ENCODE data around the gene C2.
"Not testable (repeated sequence)": the region's sequence is repeated elsewhere in the genome, so short reads cannot be mapped to it uniquely, and the experiment has no call there.

The C2 gene

DNA sequence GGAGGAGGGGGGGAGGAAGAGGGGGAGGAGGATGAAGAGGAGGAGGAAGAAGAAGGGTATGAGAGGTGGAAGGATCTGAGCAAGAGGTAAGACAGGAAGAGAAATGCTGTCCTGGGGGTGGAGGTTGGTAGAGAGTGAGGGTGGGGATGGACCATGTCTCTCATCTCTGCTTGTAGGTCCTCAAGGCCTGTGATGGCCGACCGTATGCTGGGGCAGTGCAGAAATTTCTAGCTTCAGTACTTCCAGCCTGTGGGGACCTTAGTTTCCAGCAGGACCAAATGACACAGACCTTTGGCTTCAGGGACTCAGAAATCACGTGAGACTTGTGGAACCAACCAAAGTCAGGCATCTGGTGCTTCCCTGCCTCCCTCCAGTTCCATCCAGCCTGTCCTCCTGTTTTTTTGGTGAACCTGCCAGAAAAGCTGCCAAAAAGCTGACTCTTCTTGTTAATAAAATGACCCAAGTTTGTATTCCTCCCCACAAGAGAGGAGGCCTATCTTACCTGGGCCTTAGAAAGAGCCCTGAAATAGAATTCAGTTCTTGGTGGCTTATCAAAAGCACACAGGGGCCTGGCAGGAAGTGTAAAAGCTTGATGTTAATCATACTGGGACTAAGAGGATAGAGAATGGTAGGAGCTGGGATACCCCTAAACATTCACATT lies 51.9 kb downstream of the C2 start:
- DNase-seq = no peak

DNA sequence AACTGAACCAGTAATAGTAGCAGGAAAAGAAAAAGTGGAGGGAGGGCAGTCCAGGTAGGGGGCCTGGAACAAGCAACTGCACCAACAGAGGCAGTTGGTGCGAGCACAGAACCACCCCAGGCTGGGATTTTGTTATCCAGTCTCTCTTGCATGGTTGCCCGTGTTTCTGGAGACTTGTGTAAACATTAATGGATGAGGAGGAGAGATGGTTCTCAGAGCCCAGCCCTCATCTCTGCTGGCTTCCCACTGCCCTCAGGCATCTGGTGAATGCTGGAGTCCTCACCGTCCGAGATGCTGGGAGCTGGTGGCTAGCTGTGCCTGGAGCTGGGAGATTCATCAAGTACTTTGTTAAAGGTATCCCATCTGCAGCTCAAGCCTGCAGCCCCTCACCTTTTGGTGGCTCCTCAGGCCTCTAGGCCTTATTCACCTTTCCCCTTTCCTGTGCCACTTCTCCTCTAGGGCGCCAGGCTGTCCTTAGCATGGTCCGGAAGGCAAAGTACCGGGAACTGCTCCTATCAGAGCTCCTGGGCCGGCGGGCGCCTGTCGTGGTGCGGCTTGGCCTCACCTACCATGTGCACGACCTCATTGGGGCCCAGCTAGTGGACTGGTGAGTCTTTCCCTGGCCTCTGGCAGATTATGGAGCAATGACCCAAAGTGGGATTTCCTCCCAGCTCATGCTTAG lies 52.8 kb downstream of the C2 start:
- DNase-seq = not testable (repeated sequence)

- not testable (repeated sequence) for DNase-seq
Measured at GRCh38 chr6:31980998-31981397, 53.5 kb downstream of the C2 start.

DNA sequence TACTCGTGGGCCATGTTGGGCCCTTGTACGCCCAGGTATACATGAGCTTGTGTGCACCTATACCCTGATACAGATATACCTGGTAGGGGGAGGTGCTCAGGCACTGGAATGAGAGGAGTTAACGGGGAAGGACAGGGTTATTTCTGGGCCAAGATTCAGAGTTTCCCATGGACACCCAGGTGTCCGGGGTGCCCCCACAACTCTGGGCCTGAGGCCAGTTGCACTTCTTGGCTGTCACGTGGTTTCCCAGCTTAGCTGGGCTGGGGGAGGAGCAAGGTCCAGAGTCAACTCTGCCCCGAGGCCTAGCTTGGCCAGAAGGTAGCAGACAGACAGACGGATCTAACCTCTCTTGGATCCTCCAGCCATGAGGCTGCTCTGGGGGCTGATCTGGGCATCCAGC lies 54.2 kb downstream of the C2 start, which contains the start of gene C4A:
Gene C4A, plus strand, starts transcription at position 314 of the 400 bp plus-strand sequence. Its CDS starts 51 bp downstream, at position 365.
- DNase-seq = not testable (repeated sequence)

DNA sequence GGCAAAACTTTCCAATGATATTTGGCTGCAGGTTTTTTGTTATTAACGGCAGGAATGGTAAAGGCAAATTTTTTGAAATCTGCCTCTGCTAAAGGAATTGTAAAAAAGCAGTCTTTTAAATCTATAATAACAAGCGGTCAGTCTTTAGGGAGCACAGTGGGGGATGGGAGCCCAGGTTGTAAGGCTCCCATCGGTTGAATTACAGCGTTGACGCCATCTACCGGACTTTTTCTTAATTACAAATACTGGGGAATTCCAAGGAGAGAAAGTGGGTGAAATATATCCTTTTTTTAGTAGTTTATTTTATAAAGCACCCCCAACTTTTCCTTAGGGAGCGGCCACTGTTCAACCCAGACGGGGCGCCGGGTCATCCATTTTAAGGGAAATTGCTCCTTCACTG lies 61.8 kb downstream of the C2 start:
- not testable (repeated sequence) for DNase-seq

- DNase-seq = not testable (repeated sequence)
Measured at GRCh38 chr6:31994421-31994820, 66.9 kb downstream of the C2 start.
